ENCODE results near the gene SNAPC4. TPM values are rescaled to one million over a fixed set of nuclear protein-coding genes. Genes with fewer than 3 reads are reported as not detected.
"Not testable (repeated sequence)": the region's sequence is repeated elsewhere in the genome, so short reads cannot be mapped to it uniquely, and the experiment has no call there.

SNAPC4 gene
- total RNA-seq, 2 experiments from 2014 or later = 9.6 to 9.9 TPM

- Mint-ChIP-seq H3K36me3 (peaks cover 1% of the 10 kb centered on the region), H3K4me1 (no peaks in the 10 kb centered on the region), H3K27me3 (no peaks in the 10 kb centered on the region), H3K4me3 (no peak overlapping the region), H3K9me3 (no peaks in the 10 kb centered on the region), H3K27ac (no peak overlapping the region)
- ATAC-seq (ENCODE audit: low read depth) = peak; percentile 8
- POLR2A ChIA-PET = interaction anchor here (0.7 kb wide), 1 partner anchor 10 kb away, joined by 3 read pairs; no protein-coding TSS in a partner anchor
- no peak for DNase-seq
These were observed 29.2 kb upstream of the SNAPC4 start for GRCh38 chr9:136429075-136429628.

- H3K27ac Mint-ChIP-seq = no peak overlapping the region
- no peak for ATAC-seq (ENCODE audit: low read depth)
- H3K36me3 Mint-ChIP-seq = peaks cover 1% of the 10 kb centered on the region
- POLR2A ChIA-PET = interaction anchor here (0.7 kb wide), 1 partner anchor 56 kb away, joined by 3 read pairs; no protein-coding TSS in a partner anchor
- H3K27me3 Mint-ChIP-seq = no peaks in the 10 kb centered on the region
- H3K4me3 Mint-ChIP-seq = no peak overlapping the region
- H3K4me1 Mint-ChIP-seq = no peaks in the 10 kb centered on the region
- H3K9me3 Mint-ChIP-seq = no peaks in the 10 kb centered on the region
- no peak for DNase-seq
These were observed 26.8 kb upstream of the SNAPC4 start for GRCh38 chr9:136426787-136427186.

GRCh38 chr9:136425367-136425766 is 25.4 kb upstream of the SNAPC4 start:
- H3K4me1 Mint-ChIP-seq; H3K36me3 Mint-ChIP-seq; DNase-seq; POLR2A ChIA-PET; H3K4me3 Mint-ChIP-seq; H3K9me3 Mint-ChIP-seq; ATAC-seq (ENCODE audit: low read depth); H3K27me3 Mint-ChIP-seq: not testable (repeated sequence)
- H3K27ac Mint-ChIP-seq = peak overlapping the region; percentile 36

- POLR2A ChIA-PET = interaction anchor here (0.5 to 0.6 kb wide), 2 partner anchors 21 to 56 kb away, joined by 3 to 4 read pairs; no protein-coding TSS in a partner anchor
- no peaks in the 10 kb centered on the region for H3K4me1 Mint-ChIP-seq
- H3K4me3 Mint-ChIP-seq = no peak overlapping the region
- H3K36me3 Mint-ChIP-seq = peaks cover 1% of the 10 kb centered on the region
- no peaks in the 10 kb centered on the region for H3K27me3 Mint-ChIP-seq
- peak overlapping the region; percentile 36 for H3K27ac Mint-ChIP-seq
- DNase-seq (no peak), ATAC-seq (ENCODE audit: low read depth) (no peak)
- H3K9me3 Mint-ChIP-seq = no peaks in the 10 kb centered on the region
These were observed 24.9 kb upstream of the SNAPC4 start for GRCh38 chr9:136424750-136425362.

GRCh38 chr9:136423432-136424146 is 23.6 kb upstream of the SNAPC4 start:
- Mint-ChIP-seq H3K27ac (no peak overlapping the region), H3K9me3 (no peaks in the 10 kb centered on the region), H3K27me3 (no peaks in the 10 kb centered on the region), H3K4me1 (no peaks in the 10 kb centered on the region), H3K36me3 (peaks cover 4% of the 10 kb centered on the region), H3K4me3 (no peak overlapping the region)
- POLR2A ChIA-PET = interaction anchor here (1.2 kb wide), 1 partner anchor 14 kb away, joined by 3 read pairs; the partner anchor contains the start of genes ENTR1 and PMPCA
- DNase-seq (no peak), ATAC-seq (ENCODE audit: low read depth) (no peak)

- H3K4me1 Mint-ChIP-seq = no peaks in the 10 kb centered on the region
- H3K4me3 Mint-ChIP-seq = no peak overlapping the region
- no peak overlapping the region for H3K27ac Mint-ChIP-seq
- no peaks in the 10 kb centered on the region for H3K9me3 Mint-ChIP-seq
- POLR2A ChIA-PET = interaction anchor here (1.2 kb wide), 1 partner anchor 13 kb away, joined by 3 read pairs; the partner anchor contains the start of genes ENTR1 and PMPCA
- DNase-seq (no peak), ATAC-seq (ENCODE audit: low read depth) (no peak)
- H3K36me3 Mint-ChIP-seq = peaks cover 4% of the 10 kb centered on the region
- no peaks in the 10 kb centered on the region for H3K27me3 Mint-ChIP-seq
These were observed 22.9 kb upstream of the SNAPC4 start for GRCh38 chr9:136422876-136423275.

GRCh38 chr9:136421791-136422190 is 21.8 kb upstream of the SNAPC4 start:
- POLR2A ChIA-PET = no interaction called here
- no peaks in the 10 kb centered on the region for H3K4me1 Mint-ChIP-seq
- no peaks in the 10 kb centered on the region for H3K27me3 Mint-ChIP-seq
- H3K4me3 Mint-ChIP-seq = no peak overlapping the region
- DNase-seq = no peak
- no peak overlapping the region for H3K27ac Mint-ChIP-seq
- peaks cover 4% of the 10 kb centered on the region for H3K36me3 Mint-ChIP-seq
- ATAC-seq (ENCODE audit: low read depth) = no peak
- no peaks in the 10 kb centered on the region for H3K9me3 Mint-ChIP-seq

GRCh38 chr9:136419092-136419420 is 19.1 kb upstream of the SNAPC4 start:
- Mint-ChIP-seq H3K4me3 (no peak overlapping the region), H3K36me3 (peaks cover 8% of the 10 kb centered on the region), H3K4me1 (no peaks in the 10 kb centered on the region), H3K27me3 (no peaks in the 10 kb centered on the region), H3K27ac (no peak overlapping the region), H3K9me3 (no peaks in the 10 kb centered on the region)
- ATAC-seq (ENCODE audit: low read depth) (no peak), DNase-seq (no peak)
- POLR2A ChIA-PET = no interaction called here

GRCh38 chr9:136418182-136419091 is 18.5 kb upstream of the SNAPC4 start:
- DNase-seq (no peak), ATAC-seq (ENCODE audit: low read depth) (no peak)
- H3K27ac Mint-ChIP-seq = no peak overlapping the region
- peaks cover 8% of the 10 kb centered on the region for H3K36me3 Mint-ChIP-seq
- H3K4me3 Mint-ChIP-seq = no peak overlapping the region
- no peaks in the 10 kb centered on the region for H3K9me3 Mint-ChIP-seq
- POLR2A ChIA-PET = no interaction called here
- H3K27me3 Mint-ChIP-seq = no peaks in the 10 kb centered on the region
- no peaks in the 10 kb centered on the region for H3K4me1 Mint-ChIP-seq

- Mint-ChIP-seq H3K4me1 (peaks cover 4% of the 10 kb centered on the region), H3K36me3 (peaks cover 8% of the 10 kb centered on the region), H3K27ac (no peak overlapping the region), H3K27me3 (no peaks in the 10 kb centered on the region), H3K4me3 (no peak overlapping the region), H3K9me3 (no peaks in the 10 kb centered on the region)
- ATAC-seq (ENCODE audit: low read depth) = no peak
- DNase-seq = no peak
- POLR2A ChIA-PET = no interaction called here
These were observed 16.9 kb upstream of the SNAPC4 start for GRCh38 chr9:136416914-136417313.

- Mint-ChIP-seq H3K27ac (no peak overlapping the region), H3K9me3 (no peaks in the 10 kb centered on the region), H3K4me1 (peaks cover 8% of the 10 kb centered on the region), H3K36me3 (peaks cover 8% of the 10 kb centered on the region), H3K27me3 (no peaks in the 10 kb centered on the region), H3K4me3 (no peak overlapping the region)
- POLR2A ChIA-PET = no interaction called here
- ATAC-seq (ENCODE audit: low read depth) (no peak), DNase-seq (no peak)
These were observed 16.5 kb upstream of the SNAPC4 start for GRCh38 chr9:136416427-136416826.

GRCh38 chr9:136412962-136413361 is 13.0 kb upstream of the SNAPC4 start:
- no peak for DNase-seq
- Mint-ChIP-seq H3K9me3 (no peaks in the 10 kb centered on the region), H3K4me1 (peaks cover 27% of the 10 kb centered on the region), H3K27ac (no peak overlapping the region), H3K4me3 (no peak overlapping the region), H3K27me3 (no peaks in the 10 kb centered on the region), H3K36me3 (peaks cover 13% of the 10 kb centered on the region)
- POLR2A ChIA-PET = no interaction called here
- no peak for ATAC-seq (ENCODE audit: low read depth)

GRCh38 chr9:136411378-136411777 is 11.4 kb upstream of the SNAPC4 start:
- H3K27me3 Mint-ChIP-seq = no peaks in the 10 kb centered on the region
- no peaks in the 10 kb centered on the region for H3K9me3 Mint-ChIP-seq
- H3K4me3 Mint-ChIP-seq = peak overlapping the region; percentile 94
- ATAC-seq (ENCODE audit: low read depth) (no peak), DNase-seq (no peak)
- POLR2A ChIA-PET = interaction anchor here (1.0 to 1.1 kb wide), 2 partner anchors 48 to 304 kb away, joined by 3 to 4 read pairs; partner anchors contain the start of gene DNLZ
- peaks cover 27% of the 10 kb centered on the region for H3K4me1 Mint-ChIP-seq
- peak overlapping the region; percentile 88 for H3K27ac Mint-ChIP-seq
- peaks cover 22% of the 10 kb centered on the region for H3K36me3 Mint-ChIP-seq
